ENCODE measurements around the gene OR52L1. TPM values are rescaled to one million over a fixed set of nuclear protein-coding genes. Genes with fewer than 3 reads are reported as not detected.

Gene OR52L1
- polyA plus RNA-seq, 1 donor from 2014 or later, result not detected

Small RNA genes within 50 kb of the gene (small RNA-seq; reads per million reads assigned to genes)
- 0 reads per million in 3 experiments for gene RNA5SP329

Other genes with a start within 250 kb of the OR52L1 start
- gene OR52N4, start 232.7 kb downstream of the OR52L1 start, polyA plus RNA-seq, result not detected in 2 replicates
- not detected in 2 replicates for gene OR52N5, start 203.6 kb downstream of the OR52L1 start, polyA plus RNA-seq
- gene OR52N1, start 195.7 kb downstream of the OR52L1 start, polyA plus RNA-seq, result not detected in 2 replicates
- gene OR52N2, start 178.1 kb downstream of the OR52L1 start, polyA plus RNA-seq, result not detected in 2 replicates
- gene OR52E6, start 145.1 kb downstream of the OR52L1 start, polyA plus RNA-seq, result not detected in 2 replicates
- gene OR52E8, start 129.3 kb downstream of the OR52L1 start, polyA plus RNA-seq, result not detected in 2 replicates
- not detected in 2 replicates for gene OR52E4, start 106.4 kb downstream of the OR52L1 start, polyA plus RNA-seq
- gene OR52E5, start 93.8 kb downstream of the OR52L1 start, polyA plus RNA-seq, result not detected in 2 replicates
- gene OR56A3, start 44.7 kb downstream of the OR52L1 start, polyA plus RNA-seq, result not detected in 2 replicates
- gene OR56A5, start 18.5 kb downstream of the OR52L1 start, polyA plus RNA-seq, result not detected in 2 replicates
- gene OR56A4, start 20.0 kb upstream of the OR52L1 start, polyA plus RNA-seq, result not detected in 2 replicates
- gene OR56A1, start 43.8 kb upstream of the OR52L1 start, polyA plus RNA-seq, result not detected in 2 replicates
- not detected in 2 replicates for gene OR56B4, start 120.7 kb upstream of the OR52L1 start, polyA plus RNA-seq
- gene OR52B2, start 183.3 kb upstream of the OR52L1 start, polyA plus RNA-seq, result not detected in 2 replicates
- gene OR52W1, start 212.2 kb upstream of the OR52L1 start, polyA plus RNA-seq, result not detected in 2 replicates
- not detected in 2 replicates for gene C11orf42, start 218.6 kb upstream of the OR52L1 start, polyA plus RNA-seq
- gene FHIP1B, start 247.7 kb upstream of the OR52L1 start, polyA plus RNA-seq, result 36.0 and 72.3 TPM in 2 replicates